OCI-LY7 (cell line): ENCODE results near the gene CREB1. TPM values are rescaled to one million over a fixed set of nuclear protein-coding genes. Genes with fewer than 3 reads are reported as not detected.
A peak's percentile ranks its signal among the peaks of the same experiment; 100 is the strongest.

Experiments
- BruUV-seq: library from RNA; stranded (reverse); fragments of 400-500 nt; replicated peaks from 2 replicates; lab custom pipeline; 2021; lab: Mats Ljungman, UMichigan
- CTCF ChIA-PET: fragments of 300-600 bp; sonication (Branson Sonifier 250); formaldehyde crosslinking; loops from one replicate; lab custom pipeline; 2022; ENCODE audit warnings: antibody characterized with exemption; ENCODE audit not compliant: unreplicated experiment; lab: Charles Lee
- POLR2A ChIA-PET: fragments of 300-600 bp; sonication (Branson Sonifier 250); formaldehyde crosslinking; loops from one replicate; lab custom pipeline; 2022; ENCODE audit warnings: antibody characterized with exemption; lab: Charles Lee
- DNase-seq: peaks from one replicate; pipeline ENCODE4 v3.0.0-alpha.2; 2015; ENCODE audit warnings: low spot score
- H2AFZ ChIP-seq: fragments of 200-600 bp; sonication (generic), shearing (Covaris generic); 2 replicates; pipeline ENCODE4 v1.6.1; 2014; ENCODE audit warnings: mild to moderate bottlenecking, antibody characterized with exemption, low read length, moderate library complexity
- H3K27ac ChIP-seq: fragments of 200-600 bp; sonication (generic); 2 replicates; pipeline ENCODE4 v1.5.1; 2014; ENCODE audit warnings: mixed run types, low read depth, mild to moderate bottlenecking, moderate library complexity, low read length, inconsistent platforms; ENCODE audit not compliant: poor library complexity, severe bottlenecking
- H3K36me3 ChIP-seq: fragments of 200-600 bp; sonication (generic); 2 replicates; pipeline ENCODE4 v1.6.1; 2014; ENCODE audit warnings: mild to moderate bottlenecking, antibody characterized with exemption, low read length, moderate library complexity, mixed read lengths; ENCODE audit not compliant: insufficient read depth
- H3K4me1 ChIP-seq: fragments of 200-600 bp; sonication (generic); 2 replicates; pipeline ENCODE4 v1.5.1; 2014; ENCODE audit warnings: mild to moderate bottlenecking, low read length; ENCODE audit not compliant: insufficient read depth, poor library complexity, severe bottlenecking
- H3K4me2 ChIP-seq: fragments of 200-600 bp; sonication (generic); 2 replicates; pipeline ENCODE4 v1.6.1; 2014; ENCODE audit warnings: mild to moderate bottlenecking, low read length
- H3K4me3 ChIP-seq: fragments of 200-600 bp; sonication (generic); 2 replicates; pipeline ENCODE4 v1.5.1; 2014; ENCODE audit warnings: mild to moderate bottlenecking, low read depth, low read length; ENCODE audit not compliant: poor library complexity, severe bottlenecking
- H3K79me2 ChIP-seq: fragments of 200-600 bp; sonication (generic); 2 replicates; pipeline ENCODE4 v1.6.1; 2016; ENCODE audit warnings: low read depth, mild to moderate bottlenecking, low read length, moderate library complexity, mixed read lengths; ENCODE audit not compliant: insufficient read depth
- H3K9me2 ChIP-seq: fragments of 200-600 bp; sonication (generic); 2 replicates; pipeline ENCODE4 v1.6.1; 2016; ENCODE audit warnings: mild to moderate bottlenecking, low read length, mixed read lengths; ENCODE audit not compliant: insufficient read depth
- H3K9me3 ChIP-seq: fragments of 200-600 bp; sonication (generic); 2 replicates; pipeline ENCODE4 v1.6.1; 2014; ENCODE audit warnings: mild to moderate bottlenecking, mixed run types, low read length, mixed read lengths
- H4K20me1 ChIP-seq: fragments of 200-600 bp; sonication (generic); 2 replicates; pipeline ENCODE4 v1.6.1; 2014; ENCODE audit warnings: mild to moderate bottlenecking, antibody characterized with exemption, low read length, moderate library complexity, mixed read lengths; ENCODE audit not compliant: insufficient read depth
- EZH2phosphoT487 ChIP-seq: fragments of 200-600 bp; sonication (generic); IDR thresholded peaks from 2 replicates; pipeline ENCODE4 v1.6.1; 2018; ENCODE audit warnings: low read depth, borderline replicate concordance, mild to moderate bottlenecking, mixed run types, antibody characterized with exemption, low read length, moderate library complexity, mixed read lengths
- intact Hi-C: fragments of 100-400 bp; cut with micrococcal nuclease; formaldehyde crosslinking; loops from one replicate; pipeline ENCODE4 v1.10.0; 2022; ENCODE audit not compliant: unreplicated experiment
- total RNA-seq, 2 experiments: library from RNA; depleted of rRNA in 1 of 2; stranded (reverse); fragments of >200 nt in 1 of 2; shearing (Covaris generic) in 1 of 2; gene quantifications; 2 replicates each; pipeline ENCODE4 v1.2.3, GENCODE V29; 2014 to 2022
- TF ChIP-seq, protein P1 (sequence below): fragments of 200-600 bp; sonication (generic); conservative IDR thresholded peaks from 2 replicates; pipeline ENCODE4 v1.5.1; 2014; ENCODE audit warnings: mild to moderate bottlenecking, antibody characterized with exemption, low read length, moderate library complexity, mixed read lengths

The CREB1 gene
- total RNA-seq, 2 experiments from 2014 or later = 54.3 to 84.9 TPM

DNA sequence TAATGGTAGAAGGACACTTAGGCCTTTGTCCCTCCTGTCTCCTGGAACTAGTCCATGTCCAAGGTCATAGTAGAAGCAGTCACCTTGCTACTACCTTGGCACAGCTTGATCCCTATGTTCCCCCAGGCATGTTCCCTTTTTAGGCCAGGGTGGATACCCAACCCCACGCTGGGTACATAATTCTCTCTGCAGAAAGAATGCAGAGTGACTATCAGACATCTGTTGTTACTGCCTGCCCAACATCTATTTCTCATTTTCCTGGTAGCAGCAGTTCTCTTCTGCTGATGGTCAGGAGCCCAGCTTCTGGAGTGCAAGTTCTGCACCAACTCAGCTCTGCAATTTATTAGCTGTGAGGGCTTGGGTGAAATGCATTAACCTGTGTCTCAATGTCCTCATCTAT is 99.8 kb downstream of the CREB1 start:
- H2AFZ ChIP-seq = peak overlapping the region; percentile 39; the same call in 1 of the 2 replicates
- no peak overlapping the region for H3K27ac ChIP-seq
- no peaks in the 10 kb centered on the region for H3K9me2 ChIP-seq
- H3K4me2 ChIP-seq = peak overlapping the region; percentile 46; the same call in 1 of the 2 replicates
- DNase-seq = no peak
- intact Hi-C loops = loop anchor here (5.0 kb wide), 3 partner anchors 103 to 443 kb away; partner anchors contain the start of gene PLEKHM3
- no peaks in the 10 kb centered on the region for H3K79me2 ChIP-seq
- BruUV-seq = no TSS peak
- peaks cover 36% of the 10 kb centered on the region for H3K4me1 ChIP-seq
- no peaks in the 10 kb centered on the region for H3K36me3 ChIP-seq
- no peaks in the 10 kb centered on the region for H4K20me1 ChIP-seq
- CTCF ChIA-PET = no interaction called here
- TF ChIP-seq, protein P1, sequence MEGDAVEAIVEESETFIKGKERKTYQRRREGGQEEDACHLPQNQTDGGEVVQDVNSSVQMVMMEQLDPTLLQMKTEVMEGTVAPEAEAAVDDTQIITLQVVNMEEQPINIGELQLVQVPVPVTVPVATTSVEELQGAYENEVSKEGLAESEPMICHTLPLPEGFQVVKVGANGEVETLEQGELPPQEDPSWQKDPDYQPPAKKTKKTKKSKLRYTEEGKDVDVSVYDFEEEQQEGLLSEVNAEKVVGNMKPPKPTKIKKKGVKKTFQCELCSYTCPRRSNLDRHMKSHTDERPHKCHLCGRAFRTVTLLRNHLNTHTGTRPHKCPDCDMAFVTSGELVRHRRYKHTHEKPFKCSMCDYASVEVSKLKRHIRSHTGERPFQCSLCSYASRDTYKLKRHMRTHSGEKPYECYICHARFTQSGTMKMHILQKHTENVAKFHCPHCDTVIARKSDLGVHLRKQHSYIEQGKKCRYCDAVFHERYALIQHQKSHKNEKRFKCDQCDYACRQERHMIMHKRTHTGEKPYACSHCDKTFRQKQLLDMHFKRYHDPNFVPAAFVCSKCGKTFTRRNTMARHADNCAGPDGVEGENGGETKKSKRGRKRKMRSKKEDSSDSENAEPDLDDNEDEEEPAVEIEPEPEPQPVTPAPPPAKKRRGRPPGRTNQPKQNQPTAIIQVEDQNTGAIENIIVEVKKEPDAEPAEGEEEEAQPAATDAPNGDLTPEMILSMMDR = no peak
- TF ChIP-seq EZH2phosphoT487 = no peak
- H3K9me3 ChIP-seq = no peaks in the 10 kb centered on the region
- no peak overlapping the region for H3K4me3 ChIP-seq
- POLR2A ChIA-PET = interaction anchor here (0.7 to 1.5 kb wide), 4 partner anchors 11 to 1179 kb away, joined by 3 to 4 read pairs (median 4); no protein-coding TSS in a partner anchor

DNA sequence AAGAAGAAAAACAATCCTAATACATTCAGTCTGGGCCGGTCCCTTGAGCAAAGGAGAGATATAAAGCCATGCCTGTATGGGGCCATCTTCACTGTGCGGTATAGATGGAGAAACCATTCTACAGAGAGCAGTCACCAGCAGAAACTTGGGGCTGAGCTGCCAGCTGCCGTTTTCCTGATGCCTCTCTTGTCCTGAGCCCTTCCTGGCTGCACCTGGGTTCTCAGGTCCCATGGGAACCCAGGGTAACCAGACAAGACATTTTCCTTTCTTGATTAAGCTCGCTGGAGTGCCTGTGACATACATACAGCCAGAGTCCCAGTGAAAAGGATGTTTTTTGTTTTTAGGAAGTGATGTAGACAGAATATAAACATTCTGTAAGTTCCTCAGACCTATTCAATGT is 100.7 kb downstream of the CREB1 start:
- TF ChIP-seq, protein P1 = no peak
- no peak for TF ChIP-seq EZH2phosphoT487
- H3K4me2 ChIP-seq = peak overlapping the region; percentile 46
- no peak overlapping the region for H3K4me3 ChIP-seq
- intact Hi-C loops = no loop called here
- no peaks in the 10 kb centered on the region for H4K20me1 ChIP-seq
- no peaks in the 10 kb centered on the region for H3K9me2 ChIP-seq
- DNase-seq = peak; percentile 48
- POLR2A ChIA-PET = interaction anchor here (0.5 to 1.5 kb wide), 13 partner anchors 10 to 1180 kb away, joined by 3 to 5 read pairs (median 4); partner anchors contain the start of gene CCNYL1
- CTCF ChIA-PET = no interaction called here
- peak overlapping the region; percentile 39; the same call in 1 of the 2 replicates for H2AFZ ChIP-seq
- H3K79me2 ChIP-seq = no peaks in the 10 kb centered on the region
- H3K4me1 ChIP-seq = peaks cover 36% of the 10 kb centered on the region
- no TSS peak for BruUV-seq
- no peaks in the 10 kb centered on the region for H3K36me3 ChIP-seq
- no peak overlapping the region for H3K27ac ChIP-seq
- H3K9me3 ChIP-seq = no peaks in the 10 kb centered on the region
